Measurements from ENCODE around the gene SUSD5.

The SUSD5 gene

DNA sequence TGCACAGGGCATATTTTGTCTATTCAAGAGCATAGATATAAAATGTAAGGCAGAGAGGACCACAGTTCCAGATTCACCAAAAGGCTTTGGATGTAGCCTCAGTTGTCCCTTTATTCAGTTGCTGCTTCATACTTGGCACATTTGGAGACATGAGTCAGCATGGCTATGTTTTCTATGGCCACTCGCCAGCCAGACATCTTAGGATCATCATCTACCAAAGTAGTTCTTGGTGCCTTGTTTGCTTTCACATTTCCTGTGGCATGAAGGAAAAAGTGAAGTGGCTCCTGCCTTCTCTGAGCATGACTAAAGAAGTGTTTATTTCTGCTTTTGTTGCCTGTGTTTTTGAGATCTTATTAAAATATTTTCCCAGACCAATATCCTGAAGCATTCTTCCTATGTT, 7.2 kb downstream of the SUSD5 start:
- Histone ChIP-seq H3K27me3 (ENCODE audit: insufficient read depth, low read length, poor library complexity) (peaks cover under 1% of the 10 kb centered on the region), H4K8ac (ENCODE audit: low read depth, low read length) (no peak overlapping the region), H3K18ac (ENCODE audit: low read length) (no peak overlapping the region), H3K36me3 (ENCODE audit: control insufficient read depth, insufficient read depth, low read length) (no peaks in the 10 kb centered on the region), H4K5ac (ENCODE audit: low read length) (no peak overlapping the region), H2BK120ac (ENCODE audit: low read depth, low read length) (no peak overlapping the region), H3K4me2 (ENCODE audit: low read length) (no peak overlapping the region), H3K23ac (ENCODE audit: low read length) (no peak overlapping the region), H2BK5ac (ENCODE audit: low read length) (no peak overlapping the region), H3K4me3 (ENCODE audit: low read length) (no peak overlapping the region), H3K79me2 (ENCODE audit: control insufficient read depth, insufficient read depth, low read length) (no peaks in the 10 kb centered on the region), H2BK15ac (replicated peaks; ENCODE audit: low read depth) (no peak overlapping the region), H3K79me1 (ENCODE audit: low read length) (no peaks in the 10 kb centered on the region), H3K9ac (ENCODE audit: low read length) (no peak overlapping the region), H3K27ac (ENCODE audit: low read depth, low read length) (no peak overlapping the region), H3K4ac (ENCODE audit: low read depth, low read length) (no peak overlapping the region), H3K4me1 (ENCODE audit: control insufficient read depth, low read depth, low read length) (no peaks in the 10 kb centered on the region), H2AK5ac (ENCODE audit: low read length) (no peak overlapping the region), H3K56ac (ENCODE audit: low read length) (no peak overlapping the region)
- no CpG with 5 or more reads among the region's 1 CpG for WGBS (ENCODE audit: extremely low coverage, insufficient coverage, low lambda C conversion rate)
- DNase-seq, result no peak

DNA sequence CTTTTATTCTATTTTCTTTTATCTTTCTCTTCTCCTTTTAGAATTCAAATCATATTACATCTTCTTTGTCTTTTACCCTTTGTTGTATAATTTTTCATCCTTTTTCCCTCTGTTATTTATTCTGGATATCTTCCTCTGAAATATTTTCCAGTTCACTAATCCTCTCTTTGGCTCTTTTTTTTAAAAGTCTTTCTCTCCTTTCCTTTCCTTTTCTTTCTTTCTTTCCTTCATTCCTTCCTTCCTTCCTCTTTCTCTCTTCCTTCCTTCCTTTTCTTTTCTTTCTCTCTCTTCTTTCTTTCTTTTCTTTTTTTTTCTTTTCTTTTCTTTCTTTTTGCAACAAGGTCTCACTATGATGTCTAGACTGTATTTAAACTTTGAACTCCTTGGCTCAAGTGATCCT, 9.3 kb downstream of the SUSD5 start:
- Histone ChIP-seq H3K27me3 (ENCODE audit: insufficient read depth, low read length, poor library complexity) (no peaks in the 10 kb centered on the region), H3K23ac (ENCODE audit: low read length) (no peak overlapping the region), H3K79me2 (ENCODE audit: control insufficient read depth, insufficient read depth, low read length) (no peaks in the 10 kb centered on the region), H4K8ac (ENCODE audit: low read depth, low read length) (no peak overlapping the region), H4K5ac (ENCODE audit: low read length) (no peak overlapping the region), H3K27ac (ENCODE audit: low read depth, low read length) (no peak overlapping the region), H3K18ac (ENCODE audit: low read length) (no peak overlapping the region), H3K4ac (ENCODE audit: low read depth, low read length) (no peak overlapping the region), H3K36me3 (ENCODE audit: control insufficient read depth, insufficient read depth, low read length) (no peaks in the 10 kb centered on the region), H2BK120ac (ENCODE audit: low read depth, low read length) (no peak overlapping the region), H2AK5ac (ENCODE audit: low read length) (no peak overlapping the region), H3K4me3 (ENCODE audit: low read length) (no peak overlapping the region), H3K79me1 (ENCODE audit: low read length) (no peaks in the 10 kb centered on the region), H3K4me1 (ENCODE audit: control insufficient read depth, low read depth, low read length) (no peaks in the 10 kb centered on the region), H3K56ac (ENCODE audit: low read length) (no peak overlapping the region), H3K4me2 (ENCODE audit: low read length) (no peak overlapping the region), H3K9ac (ENCODE audit: low read length) (no peak overlapping the region), H2BK5ac (ENCODE audit: low read length) (no peak overlapping the region), H2BK15ac (replicated peaks; ENCODE audit: low read depth) (no peak overlapping the region)
- no peak for DNase-seq

DNA sequence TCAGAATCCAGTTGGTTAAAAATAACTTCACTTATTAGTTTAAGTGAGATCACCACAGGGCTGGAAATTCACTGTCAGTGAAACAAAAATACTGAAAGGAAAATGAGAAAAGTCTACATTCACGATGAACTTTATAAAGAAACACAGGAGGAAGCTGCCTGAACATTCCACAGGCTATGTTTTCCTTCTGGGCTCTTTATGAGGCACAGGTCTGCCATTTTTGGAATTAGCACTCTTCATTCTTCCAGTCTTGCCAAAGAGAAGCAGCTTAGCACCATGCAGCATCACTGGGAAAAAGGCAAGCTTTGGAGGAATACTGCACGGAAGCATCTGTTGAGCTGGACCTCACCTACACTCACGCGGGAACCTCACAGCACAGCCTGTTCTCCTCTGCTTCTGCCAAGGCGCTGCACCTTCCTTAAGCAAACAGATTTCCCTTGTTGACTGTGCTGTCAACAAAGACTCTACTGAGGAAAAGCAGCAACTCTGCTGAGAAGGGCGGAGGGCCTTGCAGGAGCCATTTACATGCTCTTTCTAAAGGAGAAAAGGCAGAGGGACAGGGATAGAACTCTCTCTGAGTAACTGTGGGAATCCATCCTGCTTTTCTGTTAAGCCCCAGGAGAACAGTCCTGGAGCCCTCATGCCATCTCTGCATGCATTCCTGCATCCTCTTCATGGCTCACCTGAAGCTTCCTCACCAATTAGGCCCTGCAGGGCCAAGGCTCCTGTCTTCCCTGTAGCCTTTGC, 15.7 kb downstream of the SUSD5 start:
- H2AK5ac ChIP-seq (ENCODE audit: low read length), result no peak overlapping the region
- H3K4me1 ChIP-seq (ENCODE audit: control insufficient read depth, low read depth, low read length), result no peaks in the 10 kb centered on the region
- H3K18ac ChIP-seq (ENCODE audit: low read length), result no peak overlapping the region
- H3K23ac ChIP-seq (ENCODE audit: low read length), result no peak overlapping the region
- H3K27ac ChIP-seq (ENCODE audit: low read depth, low read length), result no peak overlapping the region
- H3K36me3 ChIP-seq (ENCODE audit: control insufficient read depth, insufficient read depth, low read length), result no peaks in the 10 kb centered on the region
- H3K79me2 ChIP-seq (ENCODE audit: control insufficient read depth, insufficient read depth, low read length), result no peaks in the 10 kb centered on the region
- H2BK120ac ChIP-seq (ENCODE audit: low read depth, low read length), result no peak overlapping the region
- H4K8ac ChIP-seq (ENCODE audit: low read depth, low read length), result no peak overlapping the region
- no peaks in the 10 kb centered on the region for H3K27me3 ChIP-seq (ENCODE audit: insufficient read depth, low read length, poor library complexity)
- H3K56ac ChIP-seq (ENCODE audit: low read length), result no peak overlapping the region
- no peak overlapping the region for H3K4me3 ChIP-seq (ENCODE audit: low read length)
- H4K5ac ChIP-seq (ENCODE audit: low read length), result no peak overlapping the region
- H3K9ac ChIP-seq (ENCODE audit: low read length), result no peak overlapping the region
- H3K79me1 ChIP-seq (ENCODE audit: low read length), result no peaks in the 10 kb centered on the region
- DNase-seq, result no peak
- H3K4ac ChIP-seq (ENCODE audit: low read depth, low read length), result no peak overlapping the region
- no CpG with 5 or more reads among the region's 6 CpGs for WGBS (ENCODE audit: extremely low coverage, insufficient coverage, low lambda C conversion rate)
- H3K4me2 ChIP-seq (ENCODE audit: low read length), result no peak overlapping the region
- H2BK15ac ChIP-seq (replicated peaks; ENCODE audit: low read depth), result no peak overlapping the region
- H2BK5ac ChIP-seq (ENCODE audit: low read length), result no peak overlapping the region

DNA sequence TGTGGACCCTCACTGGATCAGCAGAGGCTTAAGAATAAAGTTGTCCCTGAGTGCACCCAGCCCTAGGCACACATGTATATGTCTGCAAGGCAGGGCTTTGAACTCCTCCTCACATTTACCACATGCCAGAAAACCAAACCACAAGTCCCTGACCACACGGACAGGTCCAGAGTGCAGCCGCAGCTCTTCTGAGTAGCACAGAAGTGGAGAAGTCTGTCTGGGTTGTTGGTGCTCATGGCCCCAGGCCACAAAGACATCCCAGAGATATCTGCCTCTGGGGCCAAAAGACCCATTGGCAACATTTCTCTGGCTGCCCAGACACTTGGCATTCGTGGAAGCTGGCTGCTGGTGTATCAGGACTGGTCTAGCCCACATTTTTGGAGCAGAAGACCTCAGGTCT, 17.4 kb downstream of the SUSD5 start:
- Histone ChIP-seq H4K8ac (ENCODE audit: low read depth, low read length) (no peak overlapping the region), H3K23ac (ENCODE audit: low read length) (no peak overlapping the region)
- no CpG with 5 or more reads among the region's 3 CpGs for WGBS (ENCODE audit: extremely low coverage, insufficient coverage, low lambda C conversion rate)

DNA sequence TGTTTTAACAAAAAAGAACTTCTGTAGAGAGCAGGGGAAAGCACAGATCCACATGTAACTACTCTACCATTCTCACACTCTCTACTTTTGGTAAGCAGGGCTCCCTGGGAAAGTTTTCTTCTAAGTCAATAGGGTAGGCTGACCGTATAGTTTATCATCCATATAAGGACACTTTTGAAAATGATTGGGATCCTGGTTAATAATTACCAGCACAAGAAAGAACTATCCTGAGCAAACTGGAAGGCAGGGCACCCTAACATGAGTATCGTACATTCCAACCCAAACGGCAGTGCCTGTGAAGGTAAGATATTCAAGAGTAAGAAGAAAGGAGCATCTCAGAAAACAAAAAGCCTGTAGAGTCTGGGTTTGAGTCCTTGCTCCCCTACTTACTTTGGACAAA, 22.1 kb downstream of the SUSD5 start:
- H3K4me2 ChIP-seq (ENCODE audit: low read length), result no peak overlapping the region
- WGBS (ENCODE audit: extremely low coverage, insufficient coverage, low lambda C conversion rate), result no CpG with 5 or more reads among the region's 3 CpGs
- no peak overlapping the region for H2AK5ac ChIP-seq (ENCODE audit: low read length)
- H3K4me1 ChIP-seq (ENCODE audit: control insufficient read depth, low read depth, low read length), result no peaks in the 10 kb centered on the region
- no peak overlapping the region for H3K27ac ChIP-seq (ENCODE audit: low read depth, low read length)
- no peak overlapping the region for H4K5ac ChIP-seq (ENCODE audit: low read length)
- no peak overlapping the region for H4K8ac ChIP-seq (ENCODE audit: low read depth, low read length)
- H3K23ac ChIP-seq (ENCODE audit: low read length), result no peak overlapping the region
- H3K79me1 ChIP-seq (ENCODE audit: low read length), result no peaks in the 10 kb centered on the region
- H2BK5ac ChIP-seq (ENCODE audit: low read length), result no peak overlapping the region
- no peaks in the 10 kb centered on the region for H3K79me2 ChIP-seq (ENCODE audit: control insufficient read depth, insufficient read depth, low read length)
- H3K4me3 ChIP-seq (ENCODE audit: low read length), result no peak overlapping the region
- H3K36me3 ChIP-seq (ENCODE audit: control insufficient read depth, insufficient read depth, low read length), result no peaks in the 10 kb centered on the region
- H2BK15ac ChIP-seq (replicated peaks; ENCODE audit: low read depth), result no peak overlapping the region
- no peak overlapping the region for H2BK120ac ChIP-seq (ENCODE audit: low read depth, low read length)
- no peak overlapping the region for H3K4ac ChIP-seq (ENCODE audit: low read depth, low read length)
- DNase-seq, result no peak
- H3K18ac ChIP-seq (ENCODE audit: low read length), result no peak overlapping the region
- H3K9ac ChIP-seq (ENCODE audit: low read length), result no peak overlapping the region
- H3K27me3 ChIP-seq (ENCODE audit: insufficient read depth, low read length, poor library complexity), result no peaks in the 10 kb centered on the region
- no peak overlapping the region for H3K56ac ChIP-seq (ENCODE audit: low read length)

More for the DNA sequence above, 17.4 kb downstream of the SUSD5 start:
- Histone ChIP-seq H3K4me3 (ENCODE audit: low read length) (no peak overlapping the region), H3K36me3 (ENCODE audit: control insufficient read depth, insufficient read depth, low read length) (no peaks in the 10 kb centered on the region), H3K27ac (ENCODE audit: low read depth, low read length) (no peak overlapping the region), H4K5ac (ENCODE audit: low read length) (no peak overlapping the region), H3K4me1 (ENCODE audit: control insufficient read depth, low read depth, low read length) (no peaks in the 10 kb centered on the region), H2BK15ac (replicated peaks; ENCODE audit: low read depth) (no peak overlapping the region), H2BK120ac (ENCODE audit: low read depth, low read length) (no peak overlapping the region), H3K27me3 (ENCODE audit: insufficient read depth, low read length, poor library complexity) (no peaks in the 10 kb centered on the region), H3K18ac (ENCODE audit: low read length) (no peak overlapping the region), H3K79me2 (ENCODE audit: control insufficient read depth, insufficient read depth, low read length) (no peaks in the 10 kb centered on the region), H3K56ac (ENCODE audit: low read length) (no peak overlapping the region), H3K9ac (ENCODE audit: low read length) (no peak overlapping the region), H3K4ac (ENCODE audit: low read depth, low read length) (no peak overlapping the region), H2AK5ac (ENCODE audit: low read length) (no peak overlapping the region), H2BK5ac (ENCODE audit: low read length) (no peak overlapping the region), H3K79me1 (ENCODE audit: low read length) (no peaks in the 10 kb centered on the region), H3K4me2 (ENCODE audit: low read length) (no peak overlapping the region)
- DNase-seq, result no peak

DNA sequence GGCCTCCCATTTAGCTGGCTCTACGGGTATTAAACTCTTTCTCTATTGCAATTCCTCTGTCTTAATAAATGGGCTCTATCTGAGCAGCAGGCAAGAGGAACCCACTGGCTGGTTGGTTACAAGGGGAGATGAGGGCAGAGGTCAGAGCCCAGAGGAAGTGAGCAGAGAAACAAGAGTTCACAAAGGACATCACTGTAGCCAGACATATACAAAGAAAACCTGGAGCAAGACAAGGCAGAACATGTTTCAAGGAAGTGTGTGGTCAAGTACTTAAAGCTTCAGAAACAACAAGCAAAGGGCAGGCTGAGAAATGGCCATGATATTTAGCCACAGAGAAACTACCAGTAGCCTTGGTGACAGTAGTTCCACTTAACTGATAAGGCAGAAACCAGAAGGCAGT, 24.3 kb downstream of the SUSD5 start:
- Histone ChIP-seq H3K27me3 (ENCODE audit: insufficient read depth, low read length, poor library complexity) (no peaks in the 10 kb centered on the region), H3K4ac (ENCODE audit: low read depth, low read length) (no peak overlapping the region), H3K4me3 (ENCODE audit: low read length) (no peak overlapping the region), H3K36me3 (ENCODE audit: control insufficient read depth, insufficient read depth, low read length) (no peaks in the 10 kb centered on the region), H3K4me2 (ENCODE audit: low read length) (no peak overlapping the region), H3K27ac (ENCODE audit: low read depth, low read length) (no peak overlapping the region), H3K18ac (ENCODE audit: low read length) (no peak overlapping the region), H3K79me1 (ENCODE audit: low read length) (no peaks in the 10 kb centered on the region), H4K5ac (ENCODE audit: low read length) (no peak overlapping the region), H2AK5ac (ENCODE audit: low read length) (no peak overlapping the region), H3K56ac (ENCODE audit: low read length) (no peak overlapping the region), H2BK15ac (replicated peaks; ENCODE audit: low read depth) (no peak overlapping the region), H3K23ac (ENCODE audit: low read length) (no peak overlapping the region), H3K9ac (ENCODE audit: low read length) (no peak overlapping the region), H4K8ac (ENCODE audit: low read depth, low read length) (no peak overlapping the region), H2BK120ac (ENCODE audit: low read depth, low read length) (no peak overlapping the region), H3K79me2 (ENCODE audit: control insufficient read depth, insufficient read depth, low read length) (no peaks in the 10 kb centered on the region), H2BK5ac (ENCODE audit: low read length) (no peak overlapping the region), H3K4me1 (ENCODE audit: control insufficient read depth, low read depth, low read length) (no peaks in the 10 kb centered on the region)
- DNase-seq, result no peak
- WGBS (ENCODE audit: extremely low coverage, insufficient coverage, low lambda C conversion rate), result no CpG with 5 or more reads among the region's 1 CpG
